ENCODE data around the gene NEK11. TPM values are rescaled to one million over a fixed set of nuclear protein-coding genes. Genes with fewer than 3 reads are reported as not detected.

Gene NEK11, protein sequence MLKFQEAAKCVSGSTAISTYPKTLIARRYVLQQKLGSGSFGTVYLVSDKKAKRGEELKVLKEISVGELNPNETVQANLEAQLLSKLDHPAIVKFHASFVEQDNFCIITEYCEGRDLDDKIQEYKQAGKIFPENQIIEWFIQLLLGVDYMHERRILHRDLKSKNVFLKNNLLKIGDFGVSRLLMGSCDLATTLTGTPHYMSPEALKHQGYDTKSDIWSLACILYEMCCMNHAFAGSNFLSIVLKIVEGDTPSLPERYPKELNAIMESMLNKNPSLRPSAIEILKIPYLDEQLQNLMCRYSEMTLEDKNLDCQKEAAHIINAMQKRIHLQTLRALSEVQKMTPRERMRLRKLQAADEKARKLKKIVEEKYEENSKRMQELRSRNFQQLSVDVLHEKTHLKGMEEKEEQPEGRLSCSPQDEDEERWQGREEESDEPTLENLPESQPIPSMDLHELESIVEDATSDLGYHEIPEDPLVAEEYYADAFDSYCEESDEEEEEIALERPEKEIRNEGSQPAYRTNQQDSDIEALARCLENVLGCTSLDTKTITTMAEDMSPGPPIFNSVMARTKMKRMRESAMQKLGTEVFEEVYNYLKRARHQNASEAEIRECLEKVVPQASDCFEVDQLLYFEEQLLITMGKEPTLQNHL
- total RNA-seq (ENCODE audit: insufficient read depth, low replicate concordance), result 33.5 TPM

DNA sequence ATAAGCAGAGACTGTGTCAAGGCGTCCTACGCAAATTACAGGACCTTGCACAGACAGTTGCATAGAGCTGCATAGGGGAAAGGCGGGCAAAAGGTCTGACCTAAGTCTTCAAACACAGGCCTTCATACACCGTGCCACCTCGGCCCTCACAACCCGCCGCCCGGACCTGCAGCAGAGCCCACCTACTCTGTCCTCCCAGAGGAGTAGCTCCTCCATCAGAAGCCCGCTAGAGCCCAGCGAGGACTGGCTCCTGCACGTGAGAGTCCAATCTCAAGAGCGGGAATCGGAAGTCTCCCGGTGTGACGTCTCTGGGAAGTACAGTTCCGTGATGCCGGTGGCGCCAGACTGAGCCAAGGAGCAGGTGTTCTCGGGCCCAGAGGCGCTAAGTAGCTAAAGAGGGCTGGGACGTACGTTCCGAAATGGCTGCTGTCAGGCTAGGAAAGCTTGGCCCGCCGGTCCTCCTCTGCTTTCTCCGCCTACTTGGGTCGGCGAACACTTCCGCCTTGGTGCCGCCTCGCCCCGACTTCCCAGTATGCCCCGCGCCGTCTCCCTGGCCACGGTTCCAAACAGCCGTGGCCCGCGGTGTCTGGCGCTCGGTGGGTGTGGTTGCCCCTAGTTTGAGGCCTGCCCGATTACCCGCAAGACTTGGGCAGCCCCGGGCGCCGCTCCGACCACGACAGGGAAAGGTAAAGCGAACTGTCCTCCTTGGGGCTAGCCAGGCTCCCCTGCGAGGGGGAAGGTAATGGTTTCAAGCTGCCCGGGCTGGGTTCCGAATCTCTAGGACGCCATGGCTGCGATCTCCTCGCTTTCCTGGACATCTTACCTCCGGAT, at the start of gene NEK11, which contains the start of gene ASTE1:
TSS of gene NEK11 (plus strand) at position 557 of the 831 bp plus-strand sequence. CDS start 2,832 bp downstream, outside the sequence.
TSS of gene ASTE1 (minus strand) at position 505 of the 831 bp plus-strand sequence. CDS start 1,519 bp downstream, outside the sequence.
- DNase-seq (ENCODE audit: low spot score), result peak; percentile 96

DNA sequence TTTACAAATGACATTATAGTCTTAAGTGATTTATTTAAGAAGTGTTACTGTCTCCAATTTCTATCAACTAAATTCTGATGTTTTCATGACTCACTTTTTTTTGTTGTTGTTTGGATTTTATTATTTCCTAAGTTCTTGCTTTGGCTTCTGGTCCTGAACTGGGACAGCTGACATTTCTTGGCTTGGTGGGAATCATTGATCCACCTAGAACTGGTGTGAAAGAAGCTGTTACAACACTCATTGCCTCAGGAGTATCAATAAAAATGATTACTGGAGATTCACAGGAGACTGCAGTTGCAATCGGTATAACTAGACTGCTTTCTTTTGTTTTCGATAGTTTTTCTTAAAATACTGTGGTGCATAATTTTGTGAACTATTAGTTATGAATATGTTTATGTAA, 47.6 kb upstream of the NEK11 start:
- DNase-seq (ENCODE audit: low spot score), result no peak

DNA sequence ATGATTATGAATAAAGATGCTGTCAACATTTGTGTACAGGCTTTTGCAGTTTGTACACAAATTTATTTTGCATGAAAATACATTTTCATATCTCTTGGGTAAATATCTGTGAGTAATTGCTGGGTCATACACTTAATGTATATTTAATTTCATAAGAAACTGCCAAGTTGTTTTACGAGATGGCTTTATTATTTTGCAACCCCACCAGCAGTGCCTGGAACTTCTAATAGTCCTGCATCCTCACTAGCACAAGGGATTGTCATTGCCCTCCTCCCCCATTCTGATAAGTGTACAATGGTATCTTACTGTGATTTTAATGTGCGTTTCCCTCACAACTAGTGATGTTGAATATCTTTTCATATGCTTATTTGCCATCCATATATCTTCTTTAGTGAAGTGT, 45.2 kb upstream of the NEK11 start:
- no peak for DNase-seq (ENCODE audit: low spot score)

DNA sequence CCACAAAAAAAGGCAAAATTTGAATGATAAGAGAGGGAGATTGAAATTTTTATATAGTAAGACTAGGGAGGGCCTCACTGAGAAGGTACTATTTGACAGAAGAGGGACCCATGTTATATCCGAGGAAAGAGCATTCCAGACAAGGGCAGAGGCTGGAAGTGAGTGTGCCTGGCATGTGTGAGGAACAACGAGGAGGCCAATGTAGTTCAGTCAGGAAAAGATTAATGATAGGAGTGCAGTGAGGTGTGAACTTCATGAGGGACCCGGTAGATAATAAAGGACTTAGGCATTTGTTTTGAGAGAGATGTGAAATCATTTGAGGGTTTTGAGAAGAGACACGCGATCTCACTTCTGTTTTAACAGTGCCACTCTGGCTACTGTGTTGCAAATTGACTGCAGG, 36.4 kb upstream of the NEK11 start:
- DNase-seq (ENCODE audit: low spot score), result no peak

DNA sequence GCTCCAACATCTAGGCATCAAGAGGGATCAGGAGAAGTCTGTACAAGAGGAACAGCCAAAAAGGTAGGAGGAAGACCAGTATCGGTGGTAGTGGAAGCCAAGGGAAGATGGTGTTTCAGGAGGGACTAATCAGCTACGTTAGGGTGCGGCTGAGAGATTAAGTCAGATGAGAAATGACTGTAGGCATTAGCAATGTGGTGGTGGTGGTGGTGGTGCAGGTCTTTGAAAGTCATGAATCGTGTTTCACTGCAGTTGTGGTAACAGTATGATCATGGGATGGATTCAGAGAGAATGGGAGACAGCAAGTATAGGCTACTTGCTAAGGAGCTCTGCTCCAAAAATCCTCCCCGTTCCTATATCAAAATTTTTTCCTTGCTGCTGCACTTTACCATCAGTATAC, 35.6 kb upstream of the NEK11 start:
- no peak for DNase-seq (ENCODE audit: low spot score)

DNA sequence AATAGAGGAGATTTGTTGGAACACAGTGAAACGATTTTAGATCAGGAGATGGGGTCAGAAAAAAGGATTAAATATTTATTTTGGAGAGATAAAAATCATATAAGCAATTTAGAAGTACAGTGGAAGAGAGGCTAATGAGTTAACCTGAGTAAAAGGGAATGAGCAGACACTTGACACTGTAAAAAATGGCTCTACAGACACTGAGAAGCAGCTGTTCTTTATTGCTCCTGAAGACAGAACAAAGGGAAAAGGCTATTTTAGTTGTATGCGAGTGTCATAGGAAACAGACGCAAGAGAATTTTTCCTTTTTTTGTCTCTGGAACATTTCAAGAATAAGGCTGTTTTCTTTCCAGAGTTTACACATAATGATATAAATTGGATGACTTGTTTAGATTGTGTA, 34.3 kb upstream of the NEK11 start:
- DNase-seq (ENCODE audit: low spot score), result no peak

DNA sequence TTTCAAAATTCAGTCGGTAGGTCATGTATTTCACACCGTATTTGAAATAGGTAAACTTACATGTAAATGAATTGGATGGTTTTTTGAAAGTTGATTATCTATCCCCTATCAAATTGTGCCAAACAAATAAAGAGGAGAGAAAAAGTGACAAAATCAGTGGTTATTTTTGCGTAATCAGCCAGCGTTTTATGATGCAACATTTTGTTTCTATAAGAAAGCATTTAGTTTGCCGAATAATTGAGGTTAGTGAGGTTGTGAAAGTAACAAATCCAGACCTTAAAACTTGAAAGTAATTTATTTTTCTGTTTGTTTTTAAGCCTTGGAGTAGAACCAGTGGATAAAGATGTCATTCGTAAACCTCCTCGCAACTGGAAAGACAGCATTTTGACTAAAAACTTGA, 29.4 kb upstream of the NEK11 start:
- DNase-seq (ENCODE audit: low spot score), result no peak

DNA sequence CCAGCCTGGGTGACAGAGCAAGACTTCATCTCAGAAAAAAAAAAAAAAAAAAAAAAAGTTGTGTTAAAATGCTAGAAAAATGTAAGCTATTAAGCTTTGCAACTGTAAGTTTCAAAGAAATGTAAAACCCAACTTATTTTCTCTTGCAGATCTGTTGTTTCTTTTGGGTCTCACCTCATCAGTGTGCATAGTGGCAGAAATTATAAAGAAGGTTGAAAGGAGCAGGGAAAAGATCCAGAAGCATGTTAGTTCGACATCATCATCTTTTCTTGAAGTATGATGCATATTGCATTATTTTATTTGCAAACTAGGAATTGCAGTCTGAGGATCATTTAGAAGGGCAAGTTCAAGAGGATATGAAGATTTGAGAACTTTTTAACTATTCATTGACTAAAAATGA, 25.6 kb upstream of the NEK11 start:
- DNase-seq (ENCODE audit: low spot score), result no peak

DNA sequence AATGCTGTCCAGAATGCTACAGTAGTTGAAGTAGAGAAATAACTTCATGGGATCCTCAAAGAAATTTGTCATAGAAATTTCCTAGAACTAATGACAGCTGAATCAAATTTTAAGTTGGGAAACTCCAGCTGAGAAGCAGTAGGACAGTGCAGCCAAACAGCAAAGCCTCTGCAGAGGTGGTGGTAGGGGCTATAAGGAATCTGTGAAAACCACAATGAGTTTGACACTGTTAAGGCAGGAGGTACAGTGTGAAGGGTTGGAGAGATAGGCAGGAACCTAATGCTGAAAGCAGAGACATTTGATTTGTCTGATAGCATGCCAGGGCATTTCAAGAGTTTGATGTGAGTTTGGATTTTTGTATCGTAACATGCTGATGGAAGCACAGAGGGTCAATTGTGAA, 22.1 kb upstream of the NEK11 start:
- no peak for DNase-seq (ENCODE audit: low spot score)

DNA sequence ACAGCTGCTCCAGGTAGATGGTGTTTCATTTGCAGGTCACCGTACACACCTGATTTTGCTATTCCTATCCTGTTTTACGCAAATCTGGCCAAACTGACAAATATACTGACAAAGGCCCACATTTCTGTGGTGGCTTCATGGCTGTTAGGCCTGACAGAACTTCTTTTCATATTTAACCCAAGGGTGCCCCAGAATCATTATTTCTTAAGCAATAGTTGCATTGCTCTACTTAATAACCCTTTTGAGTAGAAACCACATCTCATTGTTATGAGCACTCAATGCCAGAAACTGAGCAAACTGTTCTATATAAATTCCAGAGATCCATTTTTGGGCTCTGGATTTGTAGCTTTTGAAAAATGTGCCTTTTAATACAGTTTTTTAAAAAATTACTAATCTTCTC, 19.4 kb upstream of the NEK11 start:
- DNase-seq (ENCODE audit: low spot score), result no peak

DNA sequence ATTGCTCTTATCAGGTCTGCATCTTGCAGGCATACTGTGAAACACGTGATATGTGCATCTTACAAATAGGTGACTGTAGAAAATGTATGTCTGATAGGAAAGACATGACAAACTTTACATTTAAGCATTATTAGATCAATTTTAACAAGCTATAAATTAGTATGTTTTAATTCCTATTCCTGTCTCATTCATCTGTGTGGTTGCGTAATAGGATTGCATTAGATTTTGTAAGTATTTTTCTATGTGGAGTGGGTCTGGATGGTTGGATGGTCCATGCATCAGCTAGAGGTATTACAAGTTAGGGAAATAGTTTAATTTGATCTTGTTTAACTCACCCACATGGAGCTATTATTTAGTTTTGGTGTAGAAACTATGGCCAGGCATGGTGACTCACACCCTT, 18.9 kb upstream of the NEK11 start:
- DNase-seq (ENCODE audit: low spot score), result no peak

DNA sequence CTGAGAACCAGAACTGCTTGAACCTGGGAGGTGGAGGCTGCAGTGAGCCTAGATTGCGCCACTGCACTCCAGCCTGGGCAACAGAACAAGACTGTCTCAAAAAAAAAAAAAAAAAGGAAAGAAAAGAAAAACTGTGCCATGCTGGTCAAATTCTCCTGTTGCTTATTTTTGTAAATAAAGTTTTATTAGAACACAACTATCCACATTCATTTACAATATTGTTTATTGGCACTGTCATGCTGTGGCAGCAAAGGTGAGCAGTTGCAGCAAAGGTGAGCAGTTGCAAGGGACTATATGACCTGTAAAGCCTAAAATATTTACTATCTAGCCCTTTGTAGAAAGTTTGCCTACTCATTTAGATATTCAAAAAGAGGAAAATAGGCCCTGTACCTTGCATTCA, 18.4 kb upstream of the NEK11 start:
- no peak for DNase-seq (ENCODE audit: low spot score)

DNA sequence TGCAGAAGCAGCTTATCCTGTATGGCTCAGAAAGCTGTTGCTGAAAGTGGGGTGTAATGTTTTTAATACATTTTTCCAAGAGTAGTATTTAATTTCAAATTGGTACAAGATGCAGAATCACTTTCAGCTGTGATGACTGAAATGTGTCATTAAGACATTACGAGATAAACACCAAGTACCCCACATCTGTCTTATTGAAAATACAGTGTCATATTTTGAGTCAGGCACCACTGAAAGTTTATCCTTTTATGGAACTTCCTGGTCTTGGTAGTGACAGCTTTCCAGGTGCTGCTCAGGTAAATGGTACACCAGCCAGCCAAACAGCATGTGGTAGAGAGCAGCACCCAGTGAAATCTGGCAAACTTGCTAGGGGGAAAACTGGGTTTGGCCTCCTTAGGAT, 17.0 kb upstream of the NEK11 start:
- DNase-seq (ENCODE audit: low spot score), result no peak

DNA sequence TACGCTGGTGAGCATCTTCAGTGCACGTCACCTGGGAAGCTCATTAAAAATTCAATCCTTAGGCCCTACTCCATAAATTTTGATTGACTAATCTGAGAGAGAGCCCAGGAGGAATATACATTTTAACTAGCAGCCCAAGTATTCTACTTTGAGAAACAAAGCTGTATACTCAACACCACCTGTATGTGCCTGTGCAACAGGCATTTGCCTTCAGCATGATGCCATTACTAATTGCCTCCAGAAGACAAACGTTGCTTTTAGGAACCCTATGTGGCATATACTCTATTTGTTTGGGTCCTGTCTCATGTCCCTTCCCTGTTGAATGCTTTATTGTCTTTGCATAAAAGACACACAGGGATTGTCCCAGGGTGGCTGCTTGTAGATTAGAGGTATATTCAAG, 7.7 kb upstream of the NEK11 start:
- no peak for DNase-seq (ENCODE audit: low spot score)

DNA sequence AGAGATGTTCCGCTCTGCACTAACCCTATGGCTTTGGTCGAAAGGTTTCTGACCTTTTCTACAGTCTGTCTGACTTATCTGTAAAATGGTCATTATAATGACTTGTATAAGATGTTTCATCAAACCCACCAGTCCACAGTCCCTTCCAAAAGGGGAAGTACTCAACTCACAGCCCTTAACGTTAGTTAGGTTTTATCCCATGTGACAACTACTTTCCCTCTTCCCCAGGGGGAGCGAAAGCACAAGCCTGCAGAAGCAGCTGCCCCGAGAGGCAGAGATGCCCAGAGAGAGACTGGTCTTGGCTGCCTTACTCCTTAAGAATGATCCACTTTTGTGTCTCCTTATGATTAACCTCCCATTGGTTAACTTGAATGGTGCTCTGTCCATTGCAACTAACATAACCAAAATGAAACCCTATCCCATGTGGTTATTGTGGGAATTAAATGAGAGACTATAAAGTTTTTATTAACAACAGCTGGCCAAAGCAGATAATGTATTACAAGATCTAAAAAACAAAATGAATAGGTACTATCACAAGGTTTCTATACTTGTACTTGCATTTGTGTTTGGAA, 6.5 kb upstream of the NEK11 start:
- no peak for DNase-seq (ENCODE audit: low spot score)

DNA sequence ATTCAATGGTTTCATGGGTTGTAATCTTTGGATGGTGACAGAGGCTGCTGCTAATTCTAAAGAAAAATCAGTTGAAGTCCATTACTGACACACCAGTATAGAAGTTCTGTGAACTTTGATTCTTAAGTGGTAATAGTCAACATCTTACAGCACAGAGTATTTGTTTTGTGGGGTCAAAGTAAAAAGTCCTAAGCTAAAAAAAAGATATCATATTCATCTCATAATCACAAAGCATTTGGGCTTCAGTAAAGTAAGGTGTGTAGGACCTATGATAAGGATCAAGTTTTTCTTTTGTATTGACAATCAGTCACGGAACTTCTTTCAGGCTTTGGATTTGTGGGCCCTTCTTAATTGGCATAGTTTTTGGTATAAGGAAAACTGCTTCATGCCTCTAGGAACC, 1.1 kb upstream of the NEK11 start:
- no peak for DNase-seq (ENCODE audit: low spot score)

DNA sequence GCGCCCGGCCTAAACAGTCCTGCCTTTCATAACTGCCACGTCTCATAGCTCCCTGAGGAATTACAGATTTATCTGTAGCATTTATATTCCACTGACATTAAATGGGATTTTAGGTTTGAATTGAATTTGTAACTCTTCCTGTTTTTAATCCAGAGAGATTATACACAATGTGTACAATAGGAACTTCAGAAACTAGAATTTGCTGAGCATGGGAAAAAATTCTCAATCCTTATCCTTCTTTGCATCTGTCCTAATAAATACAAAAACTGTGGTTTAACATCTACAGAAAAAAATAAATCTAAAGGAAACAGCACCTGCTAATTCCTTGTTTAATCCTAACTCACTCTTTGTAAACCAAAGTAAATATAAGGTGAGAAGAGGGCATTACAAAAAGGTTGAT, 2.2 kb downstream of the NEK11 start:
- no peak for DNase-seq (ENCODE audit: low spot score)

DNA sequence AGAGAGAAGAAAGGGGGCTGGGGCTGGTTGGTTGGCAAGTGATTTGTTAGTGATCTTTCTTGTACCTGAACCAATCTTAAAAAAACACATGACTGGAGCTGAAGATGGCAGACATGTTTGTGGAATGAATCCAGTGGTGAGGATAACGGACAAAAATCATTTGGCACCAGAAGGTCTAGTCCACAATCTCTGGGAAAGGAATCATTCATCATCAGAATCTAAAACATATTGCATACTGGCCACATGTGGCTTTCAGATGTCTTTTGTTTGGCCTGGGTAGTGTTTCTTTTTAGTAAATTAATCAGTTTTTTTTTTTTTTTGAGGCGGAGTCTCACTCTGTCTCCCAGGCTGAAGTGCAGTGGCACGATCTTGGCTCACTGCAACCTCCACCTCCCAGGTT, 5.0 kb downstream of the NEK11 start:
- DNase-seq (ENCODE audit: low spot score), result no peak

DNA sequence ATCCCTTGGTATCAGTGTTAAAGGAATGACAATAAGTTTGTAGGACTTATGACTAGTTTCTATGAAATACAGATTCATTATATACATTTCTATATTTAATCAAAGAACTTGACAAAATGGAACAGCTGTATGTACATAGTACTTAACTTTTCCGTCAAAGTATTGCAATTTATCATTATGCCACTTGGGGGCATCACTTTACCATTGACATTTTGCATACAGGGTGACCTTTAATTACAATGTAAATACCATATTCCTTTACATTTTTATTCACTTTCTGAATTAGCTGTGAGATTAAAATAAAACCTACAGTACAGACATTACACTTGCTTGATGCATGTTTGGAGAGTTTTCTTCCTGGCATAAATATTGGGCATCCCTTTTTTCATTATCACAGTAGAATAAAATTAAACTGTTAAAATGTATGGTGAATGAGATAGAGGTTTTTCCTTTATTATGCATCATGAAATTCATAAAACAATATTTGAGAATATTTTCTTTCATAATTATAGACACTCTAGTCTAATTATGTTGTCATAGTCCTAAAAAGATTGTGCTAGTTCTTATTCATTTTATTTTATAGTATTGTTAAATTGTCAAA, 6.9 kb downstream of the NEK11 start:
- DNase-seq (ENCODE audit: low spot score), result peak; percentile 35

DNA sequence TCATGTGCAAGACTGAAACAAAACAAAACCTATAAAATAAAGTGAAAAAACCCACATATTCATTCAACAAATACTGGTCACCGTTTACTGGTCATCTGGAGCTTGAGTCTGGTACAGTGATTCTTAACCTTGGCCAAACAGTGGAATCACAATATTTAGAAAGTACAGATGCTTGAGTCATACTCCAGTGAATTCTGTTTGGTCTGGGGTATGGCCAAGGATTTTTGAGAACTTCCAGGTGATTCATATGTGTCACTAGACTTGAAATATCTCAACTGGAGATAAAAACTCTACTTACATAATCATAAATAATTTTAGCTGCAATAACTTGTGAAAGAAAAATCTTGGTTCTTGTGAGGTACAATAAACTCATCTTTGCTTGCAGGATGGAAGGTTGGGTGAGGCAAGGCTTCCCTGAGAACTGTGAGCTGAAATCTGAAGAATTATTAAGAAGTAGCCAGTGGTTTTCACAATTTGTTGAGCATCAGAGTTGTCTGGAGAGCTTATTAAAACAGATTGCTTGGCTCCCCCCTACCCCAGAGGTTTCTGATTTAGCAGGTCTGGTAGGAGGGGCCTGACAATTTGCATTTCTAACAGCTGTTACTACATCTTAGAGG, 9.6 kb downstream of the NEK11 start:
- DNase-seq (ENCODE audit: low spot score), result no peak

DNA sequence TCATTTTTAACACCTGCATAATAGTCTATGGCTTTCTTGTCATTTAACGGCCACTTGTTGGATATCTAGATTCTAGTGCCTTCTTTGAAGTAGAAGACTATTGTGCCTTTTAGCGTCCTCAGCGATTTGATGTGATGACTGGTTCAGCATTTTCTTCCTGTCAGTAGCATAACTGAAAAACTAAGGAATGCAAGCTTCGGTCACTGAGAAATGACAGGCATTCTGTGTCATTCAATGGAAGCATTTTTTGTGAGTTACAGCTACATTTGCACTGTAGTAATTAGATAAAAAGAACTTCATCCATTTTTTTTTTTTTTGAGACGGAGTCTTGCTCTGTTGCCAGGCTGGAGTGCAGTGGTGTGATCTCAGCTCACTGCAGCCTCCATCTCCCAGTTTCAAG, 10.3 kb downstream of the NEK11 start:
- no peak for DNase-seq (ENCODE audit: low spot score)

Data from umbilical cord (tissue), 2 donors.